Neural cell (in vitro differentiated cells): ENCODE data around the gene FURIN. TPM values are rescaled to one million over a fixed set of nuclear protein-coding genes. Genes with fewer than 3 reads are reported as not detected.

Experiments
- H2AFZ ChIP-seq: fragments of 200-600, 300-800 bp; sonication (generic), shearing (Covaris generic); 2 replicates; pipeline ENCODE4 v1.6.0; 2014; ENCODE audit warnings: low read depth, mild to moderate bottlenecking, antibody characterized with exemption, low read length, moderate library complexity
- H3F3A ChIP-seq: fragments of 200-600 bp; shearing (Covaris generic); 2 replicates; pipeline ENCODE4 v1.6.1; 2016; ENCODE audit warnings: mild to moderate bottlenecking, moderate library complexity, mixed read lengths, antibody characterized with exemption, low read length; ENCODE audit not compliant: insufficient read depth, poor library complexity, severe bottlenecking
- H3K27ac ChIP-seq: fragments of 200-600, 300-800 bp; sonication (generic), shearing (Covaris generic); 2 replicates; pipeline ENCODE4 v1.5.1; 2014; ENCODE audit warnings: mild to moderate bottlenecking, low read length, moderate library complexity
- H3K27me3 ChIP-seq: fragments of 300-800, 200-600 bp; sonication (generic), shearing (Covaris generic); 2 replicates; pipeline ENCODE4 v1.6.0; 2014; ENCODE audit warnings: mild to moderate bottlenecking, low read depth, low read length, moderate library complexity; ENCODE audit not compliant: insufficient read depth
- H3K36me3 ChIP-seq: fragments of 300-800, 200-600 bp; sonication (generic), shearing (Covaris generic); 2 replicates; pipeline ENCODE4 v1.5.1; 2014; ENCODE audit warnings: mild to moderate bottlenecking, antibody characterized with exemption, low read length, moderate library complexity; ENCODE audit not compliant: insufficient read depth
- H3K4me2 ChIP-seq: fragments of 300-800, 200-600 bp; sonication (generic), shearing (Covaris generic); 2 replicates; pipeline ENCODE4 v1.6.0; 2014; ENCODE audit warnings: mild to moderate bottlenecking, low read length
- H3K4me3 ChIP-seq: fragments of 300-800, 200-600 bp; sonication (generic), shearing (Covaris generic); 2 replicates; pipeline ENCODE4 v1.5.1; 2014; ENCODE audit warnings: mild to moderate bottlenecking, low read length, moderate library complexity
- H3K79me2 ChIP-seq: fragments of 200-600 bp; shearing (Covaris generic); replicated peaks from 2 replicates; pipeline ENCODE4 v1.6.0; 2014; ENCODE audit warnings: mild to moderate bottlenecking, low read length, moderate library complexity; ENCODE audit not compliant: insufficient read depth
- H3K9ac ChIP-seq: fragments of 300-800, 200-600 bp; sonication (generic), shearing (Covaris generic); 2 replicates; pipeline ENCODE4 v1.6.1; 2016; ENCODE audit warnings: mild to moderate bottlenecking, low read length, mixed read lengths
- H3K9me2 ChIP-seq: fragments of 200-600 bp; shearing (Covaris generic); 2 replicates; pipeline ENCODE4 v1.6.1; 2016; ENCODE audit warnings: mild to moderate bottlenecking, low read length, mixed read lengths; ENCODE audit not compliant: insufficient read depth
- H3K9me3 ChIP-seq: fragments of 200-600, 300-800 bp; sonication (generic), shearing (Covaris generic); 2 replicates; pipeline ENCODE4 v1.6.1; 2016; ENCODE audit warnings: mild to moderate bottlenecking, mixed run types, low read length, moderate library complexity, mixed read lengths
- H4K20me1 ChIP-seq: fragments of 200-600 bp; shearing (Covaris generic); 2 replicates; pipeline ENCODE4 v1.6.1; 2016; ENCODE audit warnings: mild to moderate bottlenecking, mixed run types; ENCODE audit not compliant: insufficient read depth
- CTCF ChIP-seq: fragments of 450-650 bp; IDR thresholded peaks from 2 replicates; pipeline ENCODE4 v1.5.1; 2014; ENCODE audit warnings: antibody characterized with exemption, mild to moderate bottlenecking, moderate library complexity; ENCODE audit not compliant: poor library complexity, severe bottlenecking
- EP300 ChIP-seq: fragments of 450-650 bp; conservative IDR thresholded peaks from 2 replicates; pipeline ENCODE4 v1.6.1; 2014; ENCODE audit warnings: antibody characterized with exemption, mild to moderate bottlenecking, moderate library complexity; ENCODE audit not compliant: poor library complexity, severe bottlenecking
- EZH2 ChIP-seq: fragments of 200-600, 300-800 bp; shearing (Covaris generic), sonication (generic); IDR thresholded peaks from 2 replicates; pipeline ENCODE4 v1.6.1; 2014; ENCODE audit warnings: antibody characterized with exemption, low read length, borderline replicate concordance, mild to moderate bottlenecking; ENCODE audit not compliant: insufficient read depth, poor library complexity, severe bottlenecking
- MXI1 ChIP-seq: fragments of 450-650 bp; conservative IDR thresholded peaks from 2 replicates; pipeline ENCODE4 v1.6.1; 2014; ENCODE audit warnings: antibody characterized with exemption, mild to moderate bottlenecking; ENCODE audit not compliant: poor library complexity, severe bottlenecking
- POLR2AphosphoS5 ChIP-seq: IDR thresholded peaks from 2 replicates; pipeline ENCODE4 v1.6.1; 2012
- RAD21 ChIP-seq: fragments of 450-650 bp; conservative IDR thresholded peaks from 2 replicates; pipeline ENCODE4 v1.6.1; 2014; ENCODE audit warnings: antibody characterized with exemption, mild to moderate bottlenecking, moderate library complexity
- REST ChIP-seq: IDR thresholded peaks from 2 replicates; pipeline ENCODE4 v1.6.1; 2012; ENCODE audit warnings: borderline replicate concordance
- SMC3 ChIP-seq: fragments of 450-650 bp; conservative IDR thresholded peaks from 2 replicates; pipeline ENCODE4 v1.6.1; 2014; ENCODE audit warnings: antibody characterized with exemption, mild to moderate bottlenecking, moderate library complexity; ENCODE audit not compliant: poor library complexity
- TAF1 ChIP-seq: IDR thresholded peaks from 2 replicates; pipeline ENCODE4 v1.6.1; 2012; ENCODE audit warnings: low read depth
- polyA minus RNA-seq: library from RNA; depleted of rRNA, polyadenylated mRNA; stranded (reverse); fragments of >200 nt; gene quantifications from 2 replicates; pipeline ENCODE4 v1.2.3, GENCODE V29; 2014
- polyA plus RNA-seq: library from polyadenylated mRNA; depleted of rRNA; stranded (reverse); fragments of >200 nt; gene quantifications from 2 replicates; pipeline ENCODE4 v1.2.3, GENCODE V29; 2014

The FURIN gene
- polyA plus RNA-seq (2.9 and 4.3 TPM in 2 replicates), polyA minus RNA-seq (6.9 and 8.0 TPM in 2 replicates)

GRCh38 chr15:90868261-90868689 is at the start of gene FURIN:
FURIN (plus strand) TSS chr15:90868588; CDS start chr15:90875741, 7,153 bp downstream.
- H3K27me3 ChIP-seq: no peaks in the 10 kb centered on the region
- no peak for TF ChIP-seq EP300
- TF ChIP-seq REST: no peak
- TF ChIP-seq EZH2: no peak
- TF ChIP-seq SMC3: no peak
- no peak for TF ChIP-seq MXI1
- no peak for TF ChIP-seq TAF1
- no peak for TF ChIP-seq CTCF
- TF ChIP-seq POLR2AphosphoS5: no peak
- no peak for TF ChIP-seq RAD21
- H3K79me2 ChIP-seq: peaks cover 9% of the 10 kb centered on the region
- no peak within 1 kb of the TSS for H3K27ac ChIP-seq
- no peak within 1 kb of the TSS for H2AFZ ChIP-seq
- no peaks in the 10 kb centered on the region for H3K9me3 ChIP-seq
- H3K9me2 ChIP-seq: no peaks in the 10 kb centered on the region
- no peak within 1 kb of the TSS for H3K4me3 ChIP-seq
- no peaks in the 10 kb centered on the region for H3K36me3 ChIP-seq
- no peak within 1 kb of the TSS for H3K4me2 ChIP-seq
- H4K20me1 ChIP-seq: no peaks in the 10 kb centered on the region
- H3F3A ChIP-seq: no peaks in the 10 kb centered on the region
- H3K9ac ChIP-seq: no peak within 1 kb of the TSS

GRCh38 chr15:90819390-90819789 is 49.0 kb upstream of the FURIN start:
- Histone ChIP-seq H3K27ac (no peak overlapping the region), H4K20me1 (no peaks in the 10 kb centered on the region), H3K27me3 (no peaks in the 10 kb centered on the region), H3K4me2 (no peak overlapping the region), H3K9me2 (no peaks in the 10 kb centered on the region), H3K9ac (no peak overlapping the region), H3K9me3 (no peaks in the 10 kb centered on the region), H3K79me2 (no peaks in the 10 kb centered on the region), H3K4me3 (no peak overlapping the region), H3K36me3 (no peaks in the 10 kb centered on the region), H2AFZ (no peak overlapping the region), H3F3A (no peaks in the 10 kb centered on the region)
- TF ChIP-seq POLR2AphosphoS5 (no peak), CTCF (no peak), EP300 (no peak), EZH2 (no peak), RAD21 (no peak), SMC3 (no peak), TAF1 (no peak), REST (no peak), MXI1 (no peak)
